Stimulated activated CD8-positive, alpha-beta memory T cell treated with anti-CD3 and anti-CD28 coated beads, Interleukin-2, amount 100 ng/mL, for 1 hour (primary cell): ENCODE data around the gene TBC1D24.

ENCODE experiments used
- DNase-seq, 2 donors: peaks; one replicate each; pipeline ENCODE4 v3.0.0-alpha.2; 2020; ENCODE audit warnings: low read depth in 2 of 2

The TBC1D24 gene

DNA sequence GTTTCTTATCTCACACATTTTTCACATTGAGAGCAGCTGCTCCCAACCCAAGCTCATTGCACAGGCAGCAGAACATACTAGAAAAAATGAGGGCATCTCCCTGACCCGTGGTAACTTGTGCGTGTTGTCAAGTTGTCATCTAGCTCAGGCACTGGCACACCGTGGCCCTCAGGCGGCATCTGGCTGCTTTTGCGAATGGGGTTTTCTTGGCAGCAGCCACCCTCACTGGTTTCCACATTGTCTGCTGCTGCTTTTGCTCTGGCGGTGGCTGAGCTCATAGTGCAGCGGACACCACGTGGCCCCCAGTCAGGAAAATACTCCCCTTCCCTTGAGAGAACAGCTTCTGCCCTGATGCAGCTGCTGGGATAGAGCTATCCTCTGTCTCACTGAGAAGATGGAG lies 24.4 kb upstream of the TBC1D24 start:
- no peak for DNase-seq

GRCh38 chr16:2450975-2451381 lies 23.9 kb upstream of the TBC1D24 start:
- no peak for DNase-seq

DNA sequence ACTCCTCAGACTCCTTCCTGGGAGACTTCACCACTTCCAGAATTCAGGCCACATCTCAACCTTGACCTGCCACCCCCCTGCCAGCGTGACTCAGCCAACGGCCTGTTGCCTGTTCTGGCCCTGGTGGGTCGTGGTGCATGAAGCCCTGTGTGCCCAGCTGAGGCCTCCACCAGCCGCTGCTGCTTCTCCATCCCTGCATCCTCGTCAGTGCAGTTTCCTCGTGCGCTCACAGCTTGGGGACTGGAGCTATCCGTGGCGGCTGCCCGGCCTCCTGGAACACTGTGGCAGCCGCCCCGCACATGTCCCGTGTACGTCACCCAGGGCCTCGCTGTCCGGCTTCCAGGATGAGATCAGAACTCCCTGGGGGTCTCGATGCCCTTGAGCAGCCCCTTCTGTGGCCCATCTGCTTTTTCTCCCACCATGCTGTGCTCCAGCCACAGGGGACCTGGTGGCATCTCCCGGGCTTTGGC lies 23.0 kb upstream of the TBC1D24 start:
- no peak for DNase-seq

- DNase-seq, result no peak
These were observed 22.3 kb upstream of the TBC1D24 start for GRCh38 chr16:2452650-2453049.

- DNase-seq, result no peak
These were observed 19.7 kb upstream of the TBC1D24 start for GRCh38 chr16:2455081-2455845.

DNA sequence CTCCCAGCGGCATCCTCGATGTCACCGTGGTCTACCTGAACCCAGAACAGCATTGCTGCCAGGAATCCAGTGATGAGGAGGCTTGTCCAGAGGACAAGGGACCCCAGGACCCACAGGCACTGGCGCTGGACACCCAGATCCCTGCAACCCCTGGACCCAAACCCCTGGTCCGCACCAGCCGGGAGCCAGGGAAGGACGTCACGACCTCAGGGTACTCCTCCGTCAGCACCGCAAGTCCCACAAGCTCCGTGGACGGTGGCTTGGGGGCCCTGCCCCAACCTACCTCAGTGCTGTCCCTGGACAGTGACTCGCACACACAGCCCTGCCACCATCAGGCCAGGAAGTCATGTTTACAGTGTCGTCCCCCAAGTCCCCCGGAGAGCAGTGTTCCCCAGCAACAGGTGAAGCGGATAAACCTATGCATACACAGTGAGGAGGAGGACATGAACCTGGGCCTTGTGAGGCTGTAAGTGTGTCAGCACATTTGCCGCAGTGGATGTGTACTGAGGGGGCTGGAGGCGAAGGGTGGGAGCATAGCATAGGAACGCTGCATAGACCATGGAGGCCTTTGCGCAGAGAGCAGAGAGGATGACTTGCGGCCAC lies 18.3 kb upstream of the TBC1D24 start:
- DNase-seq, result no peak

DNA sequence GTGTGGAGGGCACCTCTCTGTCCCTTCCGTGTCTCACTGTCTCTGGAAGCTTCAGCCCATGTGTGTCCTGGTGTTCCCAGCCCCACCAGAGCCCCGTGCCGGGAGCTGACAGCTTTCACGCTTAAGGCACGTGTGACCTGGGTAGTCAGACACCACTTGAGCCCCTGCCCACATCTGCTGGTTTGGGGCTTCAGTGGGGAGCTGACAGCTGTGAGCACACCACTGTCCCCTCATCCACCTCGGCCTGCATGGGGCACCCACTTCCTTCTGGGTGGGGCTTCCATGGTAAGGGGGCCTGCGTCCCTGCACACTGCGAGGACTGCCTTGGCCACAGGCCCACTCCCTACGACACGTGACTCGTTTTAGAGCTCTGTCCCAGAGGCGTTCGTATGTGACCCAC lies 17.7 kb upstream of the TBC1D24 start:
- DNase-seq, result no peak

DNA sequence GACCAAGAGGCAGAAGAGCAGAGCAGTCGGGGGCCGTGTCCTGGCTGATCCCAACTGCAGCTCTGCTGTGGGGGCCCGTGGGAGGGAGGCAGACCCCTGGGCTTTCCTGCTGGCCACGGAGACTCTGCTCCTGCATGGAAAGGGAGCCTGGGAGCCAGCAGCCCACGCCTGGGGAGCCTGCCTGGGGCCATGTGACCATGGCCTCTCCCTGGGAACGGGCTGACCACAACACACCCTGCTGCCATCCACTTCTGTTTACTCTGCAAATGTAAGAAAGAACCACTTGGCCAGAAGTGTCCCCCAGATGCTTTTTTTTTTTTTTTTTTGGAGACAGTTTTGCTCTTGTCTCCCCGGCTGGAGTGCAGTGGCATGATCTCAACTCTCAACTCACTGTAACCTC lies 17.0 kb upstream of the TBC1D24 start:
- no peak for DNase-seq

DNA sequence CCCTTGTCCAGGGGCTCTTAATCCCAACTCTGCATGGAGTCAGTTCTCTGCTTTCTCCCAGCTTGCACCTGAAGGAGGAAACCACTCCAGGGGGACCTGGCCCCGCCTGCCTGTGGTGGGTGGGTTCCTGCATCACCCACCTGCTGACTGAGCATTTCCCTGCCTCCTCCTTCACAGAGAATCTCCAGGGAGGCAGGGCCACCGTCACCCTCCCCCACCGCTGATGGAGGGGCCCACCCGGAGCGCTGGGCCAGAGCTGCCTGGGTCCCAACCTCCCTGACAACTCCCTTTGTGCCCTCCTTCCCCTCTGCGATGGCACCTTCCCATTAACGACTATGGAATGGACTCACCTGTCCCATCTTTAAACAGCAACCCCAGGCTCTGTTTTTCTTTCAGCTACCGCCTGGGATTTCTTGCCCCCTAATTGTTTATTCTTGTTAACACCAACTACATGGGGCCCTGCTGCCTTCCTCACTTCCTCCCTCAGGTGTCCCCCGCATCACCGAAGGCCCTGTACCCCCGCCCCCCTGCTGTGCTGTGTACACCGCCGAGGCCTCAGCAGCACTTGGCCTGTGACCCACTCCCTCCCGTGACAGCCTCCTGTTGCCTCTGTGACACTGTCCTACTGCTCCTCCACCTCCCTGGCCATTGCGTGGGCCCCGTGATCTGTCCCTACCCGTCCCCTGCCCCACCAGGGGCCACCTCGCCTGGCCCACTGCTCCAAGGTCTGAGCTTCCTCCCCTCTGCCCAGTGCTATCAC lies 15.9 kb upstream of the TBC1D24 start:
- no peak for DNase-seq

DNA sequence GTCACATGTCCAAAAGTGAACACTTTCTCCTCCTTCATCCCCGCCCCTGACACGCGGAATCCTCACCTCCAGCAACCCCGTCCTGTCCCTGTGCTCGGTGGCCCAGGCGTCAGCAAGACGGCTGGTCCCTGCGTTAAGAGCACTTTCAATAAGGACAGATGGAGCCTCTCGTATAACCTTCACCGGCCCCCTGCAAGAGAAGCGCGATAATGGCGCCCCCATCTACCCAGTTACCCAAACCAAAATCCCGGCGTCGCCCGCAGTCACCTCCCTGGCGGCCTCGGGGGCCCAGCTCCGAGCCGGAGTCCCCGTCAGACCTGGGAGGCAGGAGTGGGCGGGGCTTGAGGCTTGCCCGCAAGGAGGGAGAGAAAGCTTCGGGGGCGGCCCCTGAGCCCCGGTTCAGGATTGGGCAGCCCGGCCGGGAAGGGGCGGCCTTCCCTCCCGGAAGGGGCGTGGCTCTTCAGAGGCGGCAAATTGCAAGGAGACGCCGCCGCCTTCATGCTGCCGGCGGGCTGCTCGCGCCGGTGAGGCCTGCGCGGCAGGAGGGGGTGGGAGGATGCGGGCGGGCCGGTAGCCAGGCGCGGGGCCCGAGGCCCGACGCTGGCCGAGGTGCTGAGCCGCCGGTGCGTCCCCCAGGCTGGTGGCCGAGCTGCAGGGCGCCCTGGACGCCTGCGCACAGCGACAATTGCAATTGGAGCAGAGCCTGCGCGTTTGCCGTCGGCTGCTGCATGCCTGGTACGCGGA lies 15.1 kb upstream of the TBC1D24 start, which contains the start of gene TEDC2:
TEDC2 (plus strand) TSS at position 463 of the 744 bp plus-strand sequence; CDS start at position 499, 36 bp downstream.
- DNase-seq, result peak; percentile 90 to 96

GRCh38 chr16:2460391-2460713 lies 14.6 kb upstream of the TBC1D24 start:
- DNase-seq, result no peak

GRCh38 chr16:2460916-2461315 lies 14.0 kb upstream of the TBC1D24 start:
- no peak for DNase-seq

GRCh38 chr16:2462031-2462866 lies 12.7 kb upstream of the TBC1D24 start:
- no peak for DNase-seq

- no peak for DNase-seq
These were observed 10.6 kb upstream of the TBC1D24 start for GRCh38 chr16:2464333-2464732.

DNA sequence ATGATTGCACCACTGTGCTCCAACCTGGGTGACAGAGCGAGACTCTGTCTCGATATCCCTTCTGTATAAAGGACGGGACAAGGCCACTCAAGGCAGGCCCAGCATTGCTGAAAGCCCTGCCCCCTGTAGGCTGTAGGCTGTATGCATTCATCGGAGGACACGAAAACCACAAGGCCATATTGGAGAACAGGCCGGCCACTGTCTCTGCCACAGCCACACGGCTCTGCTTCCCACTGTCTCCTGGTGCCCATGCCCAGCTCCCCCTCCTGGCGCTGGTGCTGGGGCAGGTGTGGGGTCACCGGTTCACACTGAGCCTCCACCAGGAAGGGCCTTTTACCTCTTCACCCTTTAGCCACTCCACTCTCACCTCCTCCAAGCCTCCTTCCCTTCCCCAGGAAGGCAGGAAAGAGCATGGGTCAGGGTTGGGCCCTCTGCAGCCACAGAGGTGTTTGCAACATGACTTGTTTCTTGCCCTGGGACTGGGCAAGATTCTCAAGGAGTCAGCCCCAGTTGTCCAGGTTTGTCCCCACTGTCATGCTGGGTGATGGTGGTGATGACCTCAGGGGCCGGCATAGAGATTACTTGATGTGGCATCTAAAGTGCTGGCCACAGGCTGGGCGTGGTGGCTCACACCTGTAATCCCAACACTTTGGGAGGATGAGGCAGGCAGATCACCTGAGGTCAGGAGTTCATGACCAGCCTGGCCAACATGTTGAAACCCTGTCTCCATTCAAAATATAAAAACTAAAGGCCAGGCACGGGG lies 9.1 kb upstream of the TBC1D24 start:
- no peak for DNase-seq

DNA sequence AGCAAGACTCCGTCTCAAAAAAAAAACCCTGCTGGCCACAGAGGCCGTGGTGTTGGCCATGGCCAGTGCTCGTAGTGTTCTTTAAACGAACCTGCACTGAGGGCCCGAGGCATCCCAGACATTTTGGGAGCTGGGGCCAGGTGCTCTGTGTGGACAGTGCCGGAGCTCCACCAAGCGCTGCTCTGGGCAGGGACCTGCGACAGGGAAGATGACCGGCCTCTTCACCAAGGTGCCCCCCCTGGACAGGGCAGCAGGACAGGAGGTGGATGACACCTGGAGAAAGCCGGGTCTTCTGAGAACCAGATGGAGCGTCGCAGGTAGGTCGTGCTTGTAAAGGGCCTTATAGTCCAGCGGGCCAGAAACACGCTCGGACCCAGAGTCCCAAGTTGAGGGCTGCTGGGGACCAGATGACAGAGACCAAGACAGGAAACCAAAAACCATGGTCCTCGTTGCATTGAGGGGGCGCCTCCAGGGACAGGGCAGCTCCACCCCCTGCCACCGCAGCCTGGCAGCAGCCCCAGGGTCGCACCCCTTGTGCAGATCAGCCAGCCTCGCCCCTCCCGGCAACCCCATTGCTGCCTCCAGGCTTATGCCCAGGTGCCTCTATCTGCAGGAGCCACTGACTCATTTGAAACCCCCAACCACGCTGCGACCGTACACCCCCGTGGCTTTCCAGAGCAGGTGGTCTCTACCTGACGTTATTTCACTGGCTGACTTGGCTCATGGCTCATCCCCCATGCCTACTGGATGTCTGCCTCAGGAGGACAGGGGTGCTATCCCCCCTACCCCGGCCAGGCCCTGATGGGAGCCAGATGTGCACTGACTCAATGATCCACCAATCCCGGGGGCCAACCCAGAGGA lies 8.0 kb upstream of the TBC1D24 start:
- DNase-seq, result no peak

- no peak for DNase-seq
These were observed 7.2 kb upstream of the TBC1D24 start for GRCh38 chr16:2467528-2468232.

DNA sequence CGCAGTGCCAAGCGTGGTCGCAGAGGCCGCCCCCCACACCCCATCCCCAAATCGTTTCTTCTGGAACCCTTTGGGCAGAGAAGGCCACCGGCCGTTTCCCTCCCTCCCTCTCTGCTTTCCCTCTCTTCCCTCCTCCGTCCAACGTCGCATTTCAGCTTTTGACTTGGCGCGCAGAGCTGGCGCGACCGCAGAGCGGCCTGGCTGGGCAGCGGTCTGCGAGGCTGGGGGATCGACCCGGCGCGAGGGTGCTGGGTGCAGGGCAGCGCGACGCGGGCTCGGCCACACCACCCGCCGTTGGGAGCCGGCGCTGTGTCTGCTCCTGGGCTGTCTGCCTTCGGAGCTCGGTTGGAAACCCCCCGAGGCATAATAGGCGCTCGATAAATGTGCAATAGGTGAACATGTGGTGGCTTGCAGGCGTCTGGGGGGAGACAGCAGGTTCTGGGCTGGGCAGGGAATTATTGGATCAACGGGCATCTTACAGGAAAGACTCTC lies 6.6 kb upstream of the TBC1D24 start:
- DNase-seq, result no peak
